MG63 (cell line): Measurements from ENCODE around the gene CCNE1. TPM values are rescaled to one million over a fixed set of nuclear protein-coding genes. Genes with fewer than 3 reads are reported as not detected.
"Not testable (repeated sequence)": the region's sequence is repeated elsewhere in the genome, so short reads cannot be mapped to it uniquely, and the experiment has no call there.

Experiments
- DNase-seq: peaks from one replicate; pipeline ENCODE4 v3.0.0-alpha.2; 2020
- H3K27me3 ChIP-seq: fragments of 250-450 bp; sonication (Bioruptor Pico); 2 replicates; pipeline ENCODE4 v1.5.1; 2020; ENCODE audit warnings: mild to moderate bottlenecking, moderate library complexity
- H3K36me3 ChIP-seq: fragments of 250-450 bp; sonication (Bioruptor Pico); 2 replicates; pipeline ENCODE4 v1.5.1; 2020; ENCODE audit warnings: mild to moderate bottlenecking, moderate library complexity
- H3K4me3 ChIP-seq: fragments of 250-450 bp; sonication (Bioruptor Pico); 2 replicates; pipeline ENCODE4 v1.5.1; 2020; ENCODE audit warnings: mild to moderate bottlenecking, moderate library complexity
- H3K9me3 ChIP-seq: fragments of 250-450 bp; sonication (Bioruptor Pico); 2 replicates; pipeline ENCODE4 v1.5.1; 2020; ENCODE audit warnings: mild to moderate bottlenecking, moderate library complexity
- total RNA-seq: library from RNA; depleted of rRNA; stranded (reverse); fragments of >200 nt; shearing (Covaris generic); gene quantifications from 2 replicates; pipeline ENCODE4 v1.2.3, GENCODE V29; 2014; ENCODE audit warnings: low replicate concordance

The CCNE1 gene
- total RNA-seq, 1 experiment from 2014 or later = 11.3 TPM

DNA sequence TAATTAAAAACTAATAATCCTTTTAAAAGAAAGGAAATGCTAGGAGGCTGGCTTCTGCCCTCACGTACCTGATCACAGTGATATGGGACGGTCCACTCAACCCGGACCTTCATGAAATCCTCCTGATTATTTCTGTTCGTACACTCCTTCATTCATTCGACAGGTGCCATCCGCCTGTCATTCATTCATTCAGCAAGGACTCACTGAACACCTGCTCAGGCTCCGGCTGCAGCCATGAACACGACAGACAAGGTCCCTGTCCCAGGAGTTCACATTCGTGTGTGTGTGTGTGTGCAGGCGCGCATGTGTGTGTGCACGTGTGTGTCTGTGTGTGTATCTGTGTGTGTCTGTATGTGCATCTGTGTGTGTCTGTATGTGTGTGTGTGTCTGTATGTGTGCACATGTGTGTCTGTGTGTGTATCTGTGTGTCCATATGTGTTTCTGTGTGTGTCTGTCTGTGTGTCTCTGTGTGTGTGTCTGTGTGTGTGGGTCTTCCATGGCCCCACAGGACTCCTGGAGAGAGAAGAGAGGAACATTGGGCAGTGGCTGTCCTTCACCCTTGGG, 28.1 kb upstream of the CCNE1 start:
- H3K27me3 ChIP-seq = no peaks in the 10 kb centered on the region
- no peaks in the 10 kb centered on the region for H3K9me3 ChIP-seq
- no peak overlapping the region for H3K4me3 ChIP-seq
- H3K36me3 ChIP-seq = no peaks in the 10 kb centered on the region
- DNase-seq = no peak

DNA sequence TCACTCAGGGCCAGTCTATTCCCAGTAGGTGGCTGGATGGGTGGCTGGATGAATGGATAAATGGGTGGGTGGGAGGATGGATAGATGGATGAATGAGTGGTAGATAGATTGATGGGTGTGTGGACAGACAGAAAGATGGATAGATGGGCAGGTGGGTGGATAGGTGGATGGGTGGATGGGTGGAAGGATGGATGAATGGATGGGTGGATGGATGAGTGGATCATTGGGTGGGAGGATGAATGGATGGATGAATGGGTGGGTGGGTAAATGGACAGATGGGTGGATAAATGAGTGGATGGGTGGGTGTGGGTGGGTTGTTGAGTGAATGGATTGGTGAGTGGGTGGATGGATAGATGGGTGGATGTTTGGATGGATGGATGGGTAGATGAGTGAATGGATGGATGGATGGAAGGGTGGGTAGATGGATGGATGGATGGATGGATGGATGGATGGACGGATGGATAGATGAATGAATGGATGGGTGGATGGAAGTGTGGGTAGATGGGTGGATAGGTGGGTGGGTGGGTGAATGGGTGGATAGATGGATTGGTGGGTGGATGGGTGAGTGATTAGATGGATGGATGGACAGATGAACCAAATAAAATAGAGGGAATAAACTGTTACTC, 27.1 kb upstream of the CCNE1 start:
- no peak overlapping the region for H3K4me3 ChIP-seq
- no peak for DNase-seq
- H3K9me3 ChIP-seq = no peaks in the 10 kb centered on the region
- no peaks in the 10 kb centered on the region for H3K27me3 ChIP-seq
- no peaks in the 10 kb centered on the region for H3K36me3 ChIP-seq

DNA sequence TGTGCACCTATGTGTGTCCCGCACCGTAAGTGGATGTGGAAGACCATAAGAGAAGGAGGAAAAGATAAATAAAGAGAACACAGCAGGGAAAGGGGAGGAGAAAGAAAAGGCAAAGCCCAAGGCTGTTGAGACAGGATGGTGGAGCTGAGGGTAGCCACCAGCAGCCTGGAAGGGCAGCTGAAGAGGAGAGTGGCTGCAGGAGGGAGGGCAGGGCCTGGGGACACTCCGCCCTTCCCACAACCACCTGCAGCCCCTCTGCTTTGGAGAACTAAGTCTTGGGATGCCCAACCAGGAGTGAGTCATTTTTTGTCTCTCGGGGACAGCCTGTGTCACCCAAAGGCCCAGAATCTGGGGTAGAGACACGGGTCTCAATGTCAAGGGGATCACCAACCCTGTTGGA, 26.4 kb upstream of the CCNE1 start:
- no peaks in the 10 kb centered on the region for H3K27me3 ChIP-seq
- no peak overlapping the region for H3K4me3 ChIP-seq
- H3K36me3 ChIP-seq = no peaks in the 10 kb centered on the region
- H3K9me3 ChIP-seq = no peaks in the 10 kb centered on the region
- no peak for DNase-seq

DNA sequence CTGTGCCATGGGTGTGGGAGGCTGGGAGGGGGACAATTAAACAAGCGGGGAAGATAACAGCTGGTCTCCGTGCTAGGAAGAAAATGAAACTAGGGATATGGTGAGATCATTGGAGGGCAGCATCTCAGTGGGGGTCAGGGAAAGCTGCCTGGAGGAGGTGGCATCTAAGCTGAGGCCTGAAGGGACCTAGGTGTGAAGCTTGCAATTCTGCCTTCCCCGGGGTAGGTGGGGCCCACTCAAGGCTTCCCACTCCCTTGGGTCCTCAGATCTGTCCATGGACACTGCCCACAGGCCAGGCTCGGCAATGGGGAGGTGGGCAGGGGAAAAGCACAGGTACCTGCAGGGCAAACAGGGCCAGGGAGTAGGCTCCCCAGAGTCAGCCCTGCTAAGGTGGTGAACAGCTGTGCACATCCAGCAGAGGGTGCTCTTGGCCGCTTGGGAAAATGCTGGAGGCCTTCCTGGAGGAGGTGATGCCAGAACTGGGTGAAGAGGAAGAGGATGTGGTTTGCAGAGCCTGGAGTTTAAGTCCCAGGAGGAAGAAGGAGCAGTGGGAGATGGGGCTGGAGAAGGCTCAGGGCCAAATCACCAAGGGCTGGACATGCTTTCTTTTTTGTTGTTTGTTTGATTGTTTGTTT, 25.7 kb upstream of the CCNE1 start:
- no peak for DNase-seq
- no peaks in the 10 kb centered on the region for H3K36me3 ChIP-seq
- no peaks in the 10 kb centered on the region for H3K27me3 ChIP-seq
- H3K9me3 ChIP-seq = no peaks in the 10 kb centered on the region
- H3K4me3 ChIP-seq = no peak overlapping the region

- no peak for DNase-seq
- Histone ChIP-seq H3K27me3 (no peaks in the 10 kb centered on the region), H3K36me3 (no peaks in the 10 kb centered on the region), H3K4me3 (no peak overlapping the region), H3K9me3 (no peaks in the 10 kb centered on the region)
Measured at GRCh38 chr19:29787281-29787680, 24.5 kb upstream of the CCNE1 start.

GRCh38 chr19:29789007-29789406, 22.8 kb upstream of the CCNE1 start:
- H3K9me3 ChIP-seq = no peaks in the 10 kb centered on the region
- H3K27me3 ChIP-seq = no peaks in the 10 kb centered on the region
- DNase-seq = no peak
- H3K36me3 ChIP-seq = no peaks in the 10 kb centered on the region
- no peak overlapping the region for H3K4me3 ChIP-seq

GRCh38 chr19:29793116-29793727, 18.6 kb upstream of the CCNE1 start:
- H3K27me3 ChIP-seq = no peaks in the 10 kb centered on the region
- no peaks in the 10 kb centered on the region for H3K36me3 ChIP-seq
- no peaks in the 10 kb centered on the region for H3K9me3 ChIP-seq
- no peak for DNase-seq
- H3K4me3 ChIP-seq = no peak overlapping the region

DNA sequence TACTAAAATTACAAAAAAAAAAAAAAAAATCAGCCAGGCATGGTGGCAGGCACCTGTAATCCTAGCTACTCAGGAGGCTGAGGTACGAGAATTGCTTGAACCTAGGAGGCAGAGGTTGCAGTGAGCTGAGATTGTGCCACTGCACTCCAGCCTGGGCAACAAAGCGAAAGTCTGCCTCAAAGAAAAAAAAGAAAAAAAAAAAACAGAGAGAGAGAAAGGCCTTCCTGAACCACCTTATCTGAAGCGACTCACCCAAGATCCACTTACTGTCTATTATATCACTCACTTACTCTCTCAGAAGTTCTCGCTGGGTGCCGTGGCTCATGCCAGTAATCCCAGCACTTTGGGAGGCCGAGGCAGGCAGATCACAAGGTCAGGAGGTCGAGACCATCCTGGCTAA, 17.3 kb upstream of the CCNE1 start:
- not testable (repeated sequence) for DNase-seq, H3K9me3 ChIP-seq

GRCh38 chr19:29795461-29796172, 16.2 kb upstream of the CCNE1 start:
- H3K9me3 ChIP-seq = no peaks in the 10 kb centered on the region
- no peak overlapping the region for H3K4me3 ChIP-seq
- H3K27me3 ChIP-seq = no peaks in the 10 kb centered on the region
- no peaks in the 10 kb centered on the region for H3K36me3 ChIP-seq
- no peak for DNase-seq

More for the DNA sequence above, 17.3 kb upstream of the CCNE1 start:
- not testable (repeated sequence) for H3K4me3 ChIP-seq, H3K27me3 ChIP-seq, H3K36me3 ChIP-seq

DNA sequence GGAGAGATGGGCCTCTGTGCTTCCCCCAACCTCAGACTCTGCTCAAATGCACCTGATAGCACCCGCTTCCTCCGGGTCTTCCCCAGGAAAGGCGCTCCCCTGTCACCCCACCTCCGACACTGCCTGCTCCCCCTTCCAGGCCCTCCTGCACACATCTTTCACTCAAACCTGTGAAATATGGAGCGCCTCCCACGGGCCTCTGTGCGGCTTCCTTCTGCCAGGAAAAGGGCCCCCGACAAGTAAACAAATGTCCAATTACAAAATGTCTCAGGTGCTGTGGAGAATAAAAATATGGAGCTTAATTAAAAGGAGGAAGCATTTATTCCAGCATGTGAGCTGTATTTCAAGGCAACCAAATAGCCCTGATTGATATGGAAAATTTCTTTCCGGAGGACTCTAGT, 15.6 kb upstream of the CCNE1 start:
- no peaks in the 10 kb centered on the region for H3K27me3 ChIP-seq
- H3K4me3 ChIP-seq = no peak overlapping the region
- no peaks in the 10 kb centered on the region for H3K9me3 ChIP-seq
- DNase-seq = no peak
- H3K36me3 ChIP-seq = no peaks in the 10 kb centered on the region

GRCh38 chr19:29798774-29799497, 12.9 kb upstream of the CCNE1 start:
- H3K9me3 ChIP-seq = no peaks in the 10 kb centered on the region
- no peaks in the 10 kb centered on the region for H3K36me3 ChIP-seq
- H3K4me3 ChIP-seq = no peak overlapping the region
- DNase-seq = no peak
- no peaks in the 10 kb centered on the region for H3K27me3 ChIP-seq

- DNase-seq = peak; percentile 43
- Histone ChIP-seq H3K9me3 (no peaks in the 10 kb centered on the region), H3K4me3 (no peak overlapping the region), H3K36me3 (no peaks in the 10 kb centered on the region), H3K27me3 (no peaks in the 10 kb centered on the region)
Measured at GRCh38 chr19:29800100-29800825, 11.5 kb upstream of the CCNE1 start.

DNA sequence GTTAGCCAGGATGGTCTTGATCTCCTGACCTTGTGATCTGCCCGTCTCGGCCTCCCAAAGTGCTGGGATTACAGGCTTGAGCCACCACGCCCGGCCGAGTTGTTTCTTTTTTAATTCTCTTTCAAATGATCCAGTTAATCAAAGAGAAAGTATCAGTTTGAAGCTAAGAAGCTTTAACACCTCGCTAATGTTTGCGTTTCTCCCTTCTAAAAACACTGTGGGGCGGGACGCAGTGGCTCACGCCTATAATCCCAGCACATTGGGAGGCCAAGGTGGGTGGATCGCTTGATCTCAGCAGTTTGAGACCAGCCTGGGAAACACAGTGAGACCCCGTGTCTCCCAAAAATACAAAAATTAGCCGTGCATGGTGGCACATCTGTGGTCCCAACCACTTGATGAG, 7.8 kb upstream of the CCNE1 start:
- not testable (repeated sequence) for H3K9me3 ChIP-seq, H3K27me3 ChIP-seq, H3K36me3 ChIP-seq, H3K4me3 ChIP-seq, DNase-seq

- H3K36me3 ChIP-seq = no peaks in the 10 kb centered on the region
- DNase-seq = no peak
- H3K4me3 ChIP-seq = no peak overlapping the region
- H3K9me3 ChIP-seq = no peaks in the 10 kb centered on the region
- no peaks in the 10 kb centered on the region for H3K27me3 ChIP-seq
Measured at GRCh38 chr19:29804493-29804892, 7.3 kb upstream of the CCNE1 start.

GRCh38 chr19:29805031-29805965, 6.5 kb upstream of the CCNE1 start:
- H3K27me3 ChIP-seq = no peaks in the 10 kb centered on the region
- no peak overlapping the region for H3K4me3 ChIP-seq
- H3K9me3 ChIP-seq = no peaks in the 10 kb centered on the region
- H3K36me3 ChIP-seq = no peaks in the 10 kb centered on the region
- DNase-seq = peak; percentile 64
